Measurements from ENCODE around the gene KIAA0586.
A peak's percentile ranks its signal among the peaks of the same experiment; 100 is the strongest.
"Not testable (repeated sequence)": the region's sequence is repeated elsewhere in the genome, so short reads cannot be mapped to it uniquely, and the experiment has no call there.

Gene KIAA0586

DNA sequence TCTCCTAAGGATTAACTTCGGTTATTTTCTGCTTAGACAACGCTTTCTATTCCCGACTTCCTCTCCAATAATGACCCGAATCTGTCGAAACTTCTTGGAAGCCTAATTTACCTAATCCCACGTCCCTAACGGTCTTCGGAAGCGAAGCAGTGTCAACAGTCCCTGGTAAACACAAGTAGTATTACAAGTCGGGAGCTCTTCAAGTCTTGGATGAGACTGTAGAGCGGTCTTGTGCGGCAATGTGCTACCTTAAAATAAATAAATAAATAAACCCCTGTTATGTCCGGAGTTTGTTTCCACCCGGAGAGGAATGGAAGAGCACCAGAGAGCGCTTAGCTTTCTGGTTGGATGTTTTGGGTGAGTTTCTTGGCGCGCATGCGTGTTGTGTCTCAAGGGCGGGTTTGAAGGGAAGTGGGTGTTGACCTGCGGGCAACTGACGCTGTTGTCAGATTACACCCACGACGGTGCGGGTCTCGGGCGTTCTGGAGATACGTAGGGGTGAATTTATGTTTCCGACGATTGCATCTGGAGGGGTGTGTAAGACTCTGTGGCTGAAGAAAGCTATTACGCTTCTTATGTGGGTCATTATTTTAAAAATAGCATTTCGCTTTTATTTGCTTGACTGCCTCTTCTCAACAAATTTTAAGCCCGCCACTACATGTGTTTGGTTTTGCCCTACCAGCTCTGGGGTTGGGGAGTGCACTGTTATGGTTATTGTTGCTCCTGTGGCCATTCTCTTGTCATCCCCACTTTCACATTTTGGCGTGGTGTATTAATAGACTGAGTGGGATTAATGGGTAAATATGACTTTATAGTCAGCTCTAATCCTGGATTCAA is at the start of gene KIAA0586, which contains the start of gene TIMM9:
TSS of gene KIAA0586 (plus strand) at position 439 of the 837 bp plus-strand sequence. CDS start 546 bp downstream, outside the sequence.
TSS of gene TIMM9 (minus strand) at position 251 of the 837 bp plus-strand sequence. CDS start 15,586 bp downstream, outside the sequence.
- peak; percentile 96 for DNase-seq

DNA sequence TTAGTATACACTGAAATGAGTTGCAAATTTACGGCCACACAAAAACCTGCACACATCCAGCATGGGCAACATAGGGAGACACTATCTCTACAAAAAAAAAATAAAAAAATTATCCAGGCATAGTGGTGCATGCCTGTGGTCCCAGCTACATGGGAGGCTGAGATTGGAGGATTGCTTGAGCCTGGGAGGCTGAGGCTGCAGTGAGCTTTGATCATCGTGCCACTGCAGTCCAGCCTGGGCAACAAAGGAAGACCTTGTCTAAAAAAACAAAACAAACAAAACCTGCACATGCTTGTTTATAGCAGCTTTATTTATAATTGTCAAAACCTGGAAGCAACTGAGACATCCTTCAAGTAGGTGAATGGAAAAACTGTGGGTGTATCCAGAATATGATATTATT is 36.7 kb upstream of the KIAA0586 start:
- no peak for DNase-seq

DNA sequence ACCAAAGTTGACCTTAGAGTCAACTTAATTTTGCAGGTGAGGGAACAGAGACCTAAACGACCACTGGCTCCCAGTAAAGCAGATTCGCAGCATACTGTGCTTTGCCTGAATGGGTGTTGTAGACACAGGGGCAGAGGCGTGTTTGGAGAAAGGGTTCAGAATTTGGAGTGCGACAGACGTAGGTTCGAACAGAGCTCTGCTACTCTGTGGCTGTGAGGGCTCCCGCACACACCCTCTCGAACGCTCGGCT is 32.0 kb upstream of the KIAA0586 start:
- no peak for DNase-seq

DNA sequence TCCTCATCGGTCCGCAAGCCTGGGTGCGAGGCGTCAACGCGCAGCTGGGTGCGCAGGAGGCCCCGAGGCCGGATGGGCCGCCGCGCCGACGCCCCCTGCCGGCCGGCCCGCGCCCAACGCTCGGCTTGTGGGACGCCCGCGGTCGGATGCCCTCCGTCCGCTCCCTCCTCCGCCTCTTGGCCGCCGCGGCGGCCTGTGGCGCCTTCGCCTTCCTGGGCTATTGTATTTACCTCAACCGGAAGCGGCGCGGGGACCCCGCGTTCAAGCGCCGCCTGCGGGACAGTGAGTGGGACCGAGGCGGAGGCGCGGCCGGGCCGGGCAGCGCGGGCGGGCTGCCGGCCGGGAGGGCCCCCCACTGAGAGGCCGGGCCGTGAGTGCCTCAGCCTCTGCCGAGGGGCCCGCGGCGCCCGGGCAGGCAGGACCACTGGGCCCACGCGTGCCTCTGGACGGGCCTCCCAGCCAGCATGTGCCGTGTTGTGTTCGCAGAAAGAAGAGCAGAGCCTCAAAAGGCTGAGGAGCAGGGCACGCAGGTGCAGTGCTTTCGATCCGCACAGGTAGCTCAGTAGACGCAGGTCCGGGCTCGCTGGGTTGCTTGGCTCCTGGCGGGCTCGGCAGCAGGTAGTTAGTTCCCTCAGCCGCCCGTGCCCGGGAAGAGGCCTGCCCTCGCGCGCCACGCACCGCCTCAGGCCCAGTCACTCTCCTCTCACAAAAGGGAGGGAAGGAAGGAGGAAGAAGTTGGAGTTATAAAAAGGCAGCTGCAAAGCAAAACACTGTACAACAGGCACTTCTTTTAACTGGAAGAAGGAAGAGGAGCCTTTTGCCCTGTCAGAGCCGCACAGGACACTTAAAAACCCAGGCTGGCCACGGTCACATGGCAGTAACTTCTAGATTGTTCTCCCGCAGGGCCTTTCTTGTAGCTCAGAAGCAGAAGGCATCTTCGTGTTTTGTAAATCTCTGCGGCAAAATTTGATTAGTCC is 31.4 kb upstream of the KIAA0586 start, which contains the start of gene TOMM20L:
TSS of gene TOMM20L (plus strand) at position 119 of the 977 bp plus-strand sequence. CDS start at position 147, 28 bp downstream.
- peak; percentile 80 for DNase-seq

DNA sequence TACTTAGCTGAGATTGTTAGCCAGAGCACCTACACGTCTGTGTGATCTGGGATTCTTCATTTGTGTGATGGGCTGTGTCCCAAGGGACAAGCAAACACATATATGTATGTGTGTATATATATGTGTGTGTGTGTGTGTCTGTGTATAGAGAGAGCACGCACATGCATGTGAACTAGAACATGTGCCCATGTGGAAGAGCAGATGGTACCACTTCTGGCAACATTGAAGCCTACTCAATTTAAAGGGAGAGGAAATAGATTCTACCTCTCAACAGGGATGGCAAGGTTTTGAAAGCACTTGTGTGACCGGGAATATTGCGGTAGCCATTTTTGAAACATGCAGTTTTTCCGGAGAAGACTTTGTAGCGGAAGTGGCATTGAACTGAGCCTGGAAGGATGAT is 30.4 kb upstream of the KIAA0586 start:
- no peak for DNase-seq

DNA sequence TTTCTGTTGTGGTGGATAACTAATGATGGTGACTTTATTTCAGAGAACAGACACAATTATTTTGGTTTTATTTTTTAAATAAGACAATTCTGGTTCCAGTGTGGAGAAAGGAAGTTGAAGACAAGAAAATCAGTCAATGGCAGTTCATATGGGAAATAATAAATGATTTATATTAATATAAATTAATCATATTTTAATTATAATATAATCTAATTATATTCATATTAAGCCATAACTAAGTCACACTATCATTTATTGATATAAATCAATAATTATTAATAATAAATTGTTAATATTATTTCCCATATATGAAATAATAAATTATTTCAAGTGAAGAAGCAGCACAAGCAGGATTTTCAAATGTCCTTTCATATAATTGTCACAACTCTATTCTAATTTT is 29.0 kb upstream of the KIAA0586 start:
- DNase-seq: no peak

DNA sequence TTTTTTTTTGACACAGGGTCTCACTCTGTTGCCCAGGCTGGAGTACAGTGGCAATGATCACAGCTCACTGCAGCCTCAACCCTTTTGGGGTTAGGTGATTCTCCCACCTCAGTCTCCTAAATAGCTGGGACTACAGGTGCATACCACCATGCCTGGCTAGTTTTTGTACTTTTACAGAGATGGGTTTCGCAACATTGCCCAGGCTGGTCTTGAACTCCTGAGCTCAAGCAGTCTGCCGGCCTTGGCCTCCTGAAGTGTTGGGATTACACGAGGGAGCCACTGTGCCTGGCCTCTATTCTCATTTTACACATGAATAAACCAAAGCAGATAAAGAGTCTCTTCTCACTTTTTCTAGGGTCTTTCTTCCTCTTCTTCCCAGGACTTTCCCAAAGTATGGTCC is 28.6 kb upstream of the KIAA0586 start:
- no peak for DNase-seq

DNA sequence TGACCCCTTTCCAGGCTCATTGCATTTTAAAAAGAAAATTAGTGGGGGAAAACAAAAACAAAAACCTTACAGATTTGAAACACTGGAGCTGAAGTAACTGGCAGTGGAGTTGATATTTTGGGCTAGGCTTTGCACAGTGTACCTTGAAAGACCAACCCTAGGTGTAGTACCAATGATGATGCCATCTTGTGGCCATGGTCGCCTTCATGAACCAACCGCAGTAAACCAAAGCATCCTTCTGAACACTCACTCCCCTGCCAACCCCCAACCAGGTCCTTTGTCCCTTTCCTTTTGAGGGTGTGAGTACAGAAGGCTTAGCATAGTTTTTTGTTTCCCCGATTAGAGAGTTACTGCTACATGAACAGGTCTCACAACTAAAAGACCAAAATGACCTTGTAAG is 25.9 kb upstream of the KIAA0586 start:
- DNase-seq: peak; percentile 22

DNA sequence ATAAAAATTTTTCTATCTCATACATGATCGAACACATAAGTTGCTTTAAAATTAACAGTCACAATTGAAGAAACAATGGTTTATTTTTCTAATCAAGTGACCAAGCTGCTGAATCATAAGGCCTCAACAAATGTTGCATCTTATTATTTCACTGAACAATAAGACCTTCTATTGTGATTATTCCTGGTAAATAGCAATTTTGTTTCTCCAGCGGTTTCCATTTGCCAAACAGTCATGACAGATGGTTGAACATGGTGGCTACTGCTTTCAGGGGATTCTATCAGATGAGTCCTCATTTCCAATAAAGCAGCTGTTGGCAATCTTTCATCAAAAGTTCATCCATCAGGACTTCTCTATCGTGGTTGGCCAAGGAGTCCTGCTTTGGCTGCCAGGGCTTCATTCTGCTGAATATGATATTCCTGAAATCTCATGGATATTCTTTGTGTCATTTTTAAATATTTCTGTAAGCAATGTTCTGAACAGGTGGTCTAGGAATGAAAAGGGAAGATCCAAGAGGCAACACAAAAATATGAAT is 18.8 kb upstream of the KIAA0586 start:
- no peak for DNase-seq

DNA sequence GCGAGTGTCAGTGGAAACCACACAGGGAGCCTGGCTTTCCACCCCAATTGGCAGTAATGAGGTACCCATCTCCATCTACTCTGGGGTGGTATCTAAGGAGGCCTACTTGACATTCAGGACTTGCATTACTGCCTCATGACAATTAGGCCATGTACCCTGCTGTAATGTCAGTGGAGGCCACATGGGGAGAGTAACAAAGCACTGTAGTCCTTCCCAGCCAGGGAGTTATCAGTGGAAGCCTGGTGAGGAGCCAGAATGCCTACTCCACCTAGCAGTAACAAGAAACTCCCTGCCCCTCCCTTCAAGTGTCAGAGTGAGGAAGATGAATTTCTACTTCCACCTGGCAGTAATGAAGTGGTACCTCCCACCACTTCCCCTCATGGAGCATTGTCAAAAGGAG is 12.7 kb upstream of the KIAA0586 start:
- no peak for DNase-seq

DNA sequence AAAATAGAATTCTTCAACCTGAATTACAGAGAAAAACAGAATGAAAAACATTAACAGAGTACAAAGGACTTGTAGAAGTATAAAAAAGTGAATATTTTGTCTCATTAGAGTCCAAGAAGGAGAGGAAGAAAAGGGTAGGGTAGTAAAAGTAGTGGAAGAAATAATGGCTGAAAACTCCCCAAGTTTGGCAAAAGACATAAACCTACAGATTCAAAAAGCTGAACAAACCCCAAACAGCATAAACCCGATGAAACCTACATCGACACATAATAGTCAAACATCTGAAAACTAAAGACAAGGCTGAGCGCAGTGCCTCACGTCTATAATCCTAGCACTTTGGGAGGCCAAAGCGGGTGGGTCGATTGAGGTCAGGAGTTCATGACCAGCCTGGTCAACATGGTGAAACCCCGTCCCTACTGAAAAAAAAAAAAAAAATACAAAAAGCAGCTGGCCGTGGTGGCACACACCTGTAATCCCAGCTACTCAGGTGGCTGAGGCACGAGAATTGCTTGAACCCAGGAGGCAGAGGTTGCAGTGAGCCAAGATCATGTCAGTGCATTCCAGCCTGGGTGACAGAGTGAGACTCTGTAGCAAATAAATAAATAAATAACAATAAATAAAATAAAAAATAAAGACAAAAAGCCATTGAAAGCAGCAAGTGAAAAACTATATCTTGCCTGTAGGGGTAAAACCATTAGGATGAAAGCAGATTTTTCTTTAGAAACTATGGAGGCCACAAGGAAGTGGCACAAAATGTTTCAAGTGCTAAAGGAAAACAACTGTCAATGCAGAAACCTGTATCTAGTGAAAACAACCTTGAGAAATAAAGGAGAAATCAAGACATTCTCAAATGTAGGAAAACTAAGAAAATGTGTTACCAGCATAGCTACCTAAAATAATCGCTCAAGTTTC is 11.6 kb upstream of the KIAA0586 start:
- DNase-seq: no peak

DNA sequence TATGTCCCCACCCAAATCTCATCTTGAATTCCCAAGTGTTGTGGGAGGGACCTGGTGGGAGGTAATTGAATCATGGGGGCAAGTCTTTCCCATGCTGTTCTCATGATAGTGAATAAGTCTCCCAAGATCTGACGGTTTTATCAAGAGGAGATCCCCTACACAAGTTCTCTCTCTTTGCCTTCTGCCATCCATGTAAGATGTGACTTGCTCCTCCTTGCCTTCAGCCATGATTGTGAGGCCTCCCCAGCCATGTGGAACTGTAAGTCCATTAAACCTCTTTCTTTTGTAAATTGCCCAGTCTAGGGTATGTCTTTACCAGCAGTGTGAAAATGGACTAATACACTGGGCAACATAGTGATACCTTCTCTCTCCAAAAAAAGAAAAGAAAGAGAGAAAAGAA is 10.6 kb upstream of the KIAA0586 start:
- not testable (repeated sequence) for DNase-seq

DNA sequence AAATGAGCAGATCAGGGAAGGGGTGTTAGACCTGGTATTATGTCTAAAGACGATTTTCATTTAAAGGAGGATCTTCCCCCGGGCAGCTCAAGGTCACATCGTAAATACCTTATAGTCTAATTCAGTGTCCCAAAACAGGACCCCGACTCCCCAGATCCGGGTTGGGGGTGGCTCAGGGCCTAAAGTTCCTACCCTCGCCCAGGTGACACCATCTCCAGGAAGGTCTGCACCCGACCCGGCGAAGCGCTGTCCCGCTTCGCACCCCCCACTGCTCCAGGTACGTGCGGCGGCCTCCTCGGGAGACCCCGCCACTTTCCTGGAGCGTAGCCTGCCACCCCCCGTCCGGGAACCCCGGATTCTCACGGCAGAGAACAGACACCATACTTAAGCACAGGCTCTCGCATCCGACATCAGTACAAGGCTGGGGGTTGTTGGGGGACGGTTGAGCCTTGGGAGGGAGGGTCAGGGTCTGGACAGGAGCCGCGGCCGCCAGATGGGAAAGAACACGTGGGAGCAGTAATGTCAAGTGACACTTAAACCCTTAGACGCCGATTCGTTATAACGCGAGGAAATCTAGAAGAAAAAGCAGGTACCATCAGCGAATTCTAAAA is 744 bp upstream of the KIAA0586 start:
- DNase-seq: peak; percentile 53

DNA sequence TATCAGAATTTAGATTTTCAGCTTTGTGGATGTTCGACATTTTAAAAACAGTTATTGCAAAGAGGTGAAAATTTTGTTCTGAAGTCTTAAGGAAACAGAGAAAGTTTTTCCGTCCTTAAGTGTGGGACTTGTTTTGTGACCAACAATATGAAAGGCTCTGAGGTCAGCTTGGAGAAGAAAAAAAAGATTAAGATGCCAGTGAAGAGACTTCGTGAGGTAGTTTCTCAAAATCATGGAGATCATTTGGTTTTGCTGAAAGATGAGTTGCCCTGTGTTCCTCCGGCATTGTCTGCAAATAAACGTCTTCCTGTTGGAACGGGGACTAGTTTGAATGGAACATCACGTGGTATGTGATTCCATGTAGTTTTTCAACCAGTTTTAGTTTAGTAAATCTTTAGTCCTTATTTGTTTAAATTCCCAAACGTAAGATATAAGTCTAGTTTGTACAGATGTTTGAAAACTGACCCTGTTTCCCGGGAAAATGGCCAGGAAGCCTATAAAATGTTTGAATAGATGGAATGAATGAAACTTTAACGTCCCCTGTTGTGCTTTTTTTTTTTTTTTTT is 682 bp downstream of the KIAA0586 start:
- peak; percentile 22 for DNase-seq

DNA sequence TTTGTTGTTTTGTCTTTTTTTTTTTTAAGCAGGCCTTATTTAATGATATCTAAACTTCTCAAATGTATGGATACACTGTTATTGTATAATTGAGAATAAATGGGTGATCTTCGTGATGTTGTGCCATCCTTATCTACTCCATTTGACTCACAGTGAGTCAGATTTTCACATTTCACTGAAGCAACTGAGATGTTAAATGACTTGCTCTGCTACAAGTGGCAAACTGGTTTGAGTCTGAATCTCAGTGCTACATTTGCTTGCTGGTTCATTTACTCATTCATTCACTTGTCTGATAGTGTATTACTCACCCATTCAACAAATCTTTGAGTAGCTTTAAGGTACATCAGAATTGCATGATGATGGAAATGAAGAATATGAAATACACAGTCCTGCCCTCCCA is 2.6 kb downstream of the KIAA0586 start:
- DNase-seq: no peak

DNA sequence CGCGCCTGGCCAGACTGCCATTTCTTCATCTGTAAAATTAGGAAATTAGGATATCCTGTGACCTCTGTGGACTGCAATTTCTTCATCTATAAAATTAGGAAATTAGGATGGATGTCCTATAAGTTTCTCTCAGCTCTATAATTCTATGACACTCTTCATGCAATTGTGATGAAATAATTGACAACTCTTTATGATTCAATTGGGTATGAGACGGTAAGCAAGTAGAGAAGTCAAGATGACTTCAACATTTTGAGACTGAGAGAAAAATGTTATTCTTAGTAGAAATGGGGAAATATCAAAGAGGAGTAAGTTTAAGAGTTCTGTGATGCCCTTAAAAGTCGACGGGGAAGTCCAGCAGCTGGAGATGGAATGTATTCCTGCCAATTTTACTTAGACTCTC is 12.0 kb downstream of the KIAA0586 start:
- DNase-seq: no peak

DNA sequence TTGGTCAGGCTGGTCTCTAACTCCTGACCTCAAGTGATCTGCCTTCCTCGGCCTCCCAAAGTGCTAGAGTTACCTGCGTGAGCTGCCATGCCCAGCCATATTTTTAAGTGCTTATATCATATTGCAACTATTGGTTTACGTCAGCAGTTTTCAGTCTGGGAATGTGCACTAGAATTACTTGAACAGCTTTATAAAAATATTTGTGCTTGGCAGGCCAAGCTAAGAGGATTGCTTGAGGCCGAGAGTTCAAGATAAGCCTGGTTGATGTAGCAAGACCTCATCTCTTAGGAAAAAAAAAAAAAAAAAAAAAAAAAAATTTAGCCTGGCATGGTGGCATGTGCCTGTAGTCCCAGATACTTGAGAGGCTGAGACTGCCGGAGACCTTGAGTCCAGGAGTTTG is 17.1 kb downstream of the KIAA0586 start:
- DNase-seq: no peak

DNA sequence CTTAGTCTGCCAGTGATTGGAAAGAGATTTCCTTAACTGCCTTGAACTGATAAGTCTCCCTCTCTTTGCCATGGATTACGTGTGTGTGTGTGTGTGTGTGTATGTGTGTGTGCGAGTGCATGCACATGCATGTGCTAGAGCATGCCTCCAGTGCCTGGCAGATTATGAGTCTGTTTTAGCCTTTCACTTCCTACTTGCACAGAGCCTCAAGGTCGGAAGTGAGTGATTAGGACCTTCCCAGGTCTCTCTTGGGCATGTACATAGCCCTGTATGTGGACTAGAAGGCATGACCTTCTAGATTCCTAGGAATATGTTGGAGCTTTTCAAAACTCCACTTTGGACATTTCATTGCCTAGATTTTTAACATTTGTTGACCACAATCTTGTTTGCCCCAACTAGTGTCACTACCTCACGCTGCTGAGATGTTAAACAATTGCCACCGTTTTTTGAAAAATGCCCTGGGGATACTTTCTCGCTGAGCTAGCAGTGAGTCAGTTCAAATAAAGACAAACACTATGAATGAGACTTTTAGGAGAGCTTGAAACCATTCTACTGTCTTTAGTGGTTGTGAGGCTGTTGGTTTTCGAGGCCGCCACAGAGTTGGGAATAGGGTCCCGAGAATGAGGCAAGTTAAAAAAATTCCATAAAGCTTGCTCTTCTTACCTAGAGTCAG is 28.2 kb downstream of the KIAA0586 start:
- no peak for DNase-seq

DNA sequence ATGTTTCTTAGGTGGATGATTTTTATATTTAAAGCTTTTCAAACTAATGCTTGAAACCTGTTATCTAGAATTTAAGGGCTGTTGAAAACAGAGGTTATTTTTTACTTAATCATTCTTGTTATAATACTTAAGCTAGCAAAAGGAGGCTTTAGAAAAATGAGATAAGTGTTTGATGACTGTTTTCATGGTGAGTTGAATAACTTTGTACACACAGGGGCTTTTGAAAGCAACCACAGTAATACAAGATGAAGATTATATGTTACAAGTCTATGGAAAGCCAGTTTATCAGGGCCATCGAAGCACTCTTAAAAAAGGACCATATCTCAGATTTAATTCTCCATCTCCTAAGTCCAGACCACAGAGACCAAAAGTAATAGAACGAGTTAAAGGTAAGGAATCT is 33.3 kb downstream of the KIAA0586 start:
- DNase-seq: no peak

DNA sequence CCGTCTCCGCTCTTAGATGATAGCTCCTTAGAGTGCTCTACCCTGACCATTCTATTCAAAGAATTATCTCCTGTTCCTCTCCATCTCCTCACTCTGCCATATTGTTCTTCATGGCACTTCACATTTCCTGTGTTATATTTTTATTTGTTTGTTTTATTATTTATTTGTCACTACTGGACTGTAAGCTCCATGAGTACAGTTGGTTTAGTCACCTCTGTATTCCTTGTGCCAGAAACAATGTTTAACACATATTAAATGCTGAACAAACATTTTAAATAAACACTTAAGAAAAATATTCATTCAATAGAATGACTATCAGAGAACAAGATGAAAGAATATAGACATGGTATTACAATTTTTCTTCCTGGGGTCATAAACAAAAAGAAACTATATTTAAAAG is 35.6 kb downstream of the KIAA0586 start:
- DNase-seq: no peak

DNA sequence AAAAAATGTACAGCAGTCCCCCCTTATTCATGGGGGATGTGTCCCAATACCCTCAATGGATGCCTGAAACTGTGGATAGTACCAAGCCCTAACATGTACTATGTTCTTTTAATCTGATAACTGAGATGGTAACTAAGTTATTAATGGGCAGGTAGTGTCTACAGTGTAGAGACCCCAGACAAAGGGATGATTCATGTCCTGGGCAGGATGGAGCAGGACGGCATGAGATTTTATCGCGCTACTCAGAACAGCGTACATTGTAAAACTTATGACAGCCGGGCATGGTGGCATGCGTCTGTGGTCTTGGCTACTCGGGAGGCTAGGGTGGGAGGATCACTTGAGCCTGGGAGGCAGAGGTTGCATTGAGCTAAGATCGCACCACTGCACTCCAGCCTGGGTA is 37.1 kb downstream of the KIAA0586 start:
- no peak for DNase-seq

Measured in CD4-positive, alpha-beta T cell treated with Interleukin-6 for 4 hours (primary cell).